Stimulated activated CD8-positive, alpha-beta memory T cell treated with anti-CD3 and anti-CD28 coated beads, Interleukin-2, amount 100 ng/mL, for 1 hour (primary cell): ENCODE measurements around the gene POR.
"Not testable (repeated sequence)": the region's sequence is repeated elsewhere in the genome, so short reads cannot be mapped to it uniquely, and the experiment has no call there.

ENCODE experiments used
- DNase-seq, 2 donors: peaks; one replicate each; pipeline ENCODE4 v3.0.0-alpha.2; 2020; ENCODE audit warnings: low read depth in 2 of 2

The POR gene

GRCh38 chr7:75914655-75915415 lies at the start of gene POR:
Gene POR, plus strand, starts transcription at chr7:75915155. Its CDS starts 38,847 bp downstream, at chr7:75954002.
- peak; percentile 94 to 97 for DNase-seq

- DNase-seq = no peak
Measured at GRCh38 chr7:75866114-75866488, 48.9 kb upstream of the POR start.

GRCh38 chr7:75866489-75867389 lies 48.2 kb upstream of the POR start:
- peak; percentile 2 to 16 for DNase-seq

GRCh38 chr7:75867390-75867717 lies 47.6 kb upstream of the POR start:
- no peak for DNase-seq

- DNase-seq = no peak
Measured at GRCh38 chr7:75868153-75868552, 46.8 kb upstream of the POR start.

- no peak for DNase-seq
Measured at GRCh38 chr7:75869776-75870379, 45.1 kb upstream of the POR start.

- DNase-seq = no peak
Measured at GRCh38 chr7:75870557-75871161, 44.3 kb upstream of the POR start.

- no peak for DNase-seq
Measured at GRCh38 chr7:75872073-75872782, 42.7 kb upstream of the POR start.

GRCh38 chr7:75874180-75874579 lies 40.8 kb upstream of the POR start:
- not testable (repeated sequence) for DNase-seq

GRCh38 chr7:75875113-75876080 lies 39.6 kb upstream of the POR start:
- no peak for DNase-seq

- no peak for DNase-seq
Measured at GRCh38 chr7:75876126-75876881, 38.7 kb upstream of the POR start.

- DNase-seq = no peak
Measured at GRCh38 chr7:75878312-75878768, 36.6 kb upstream of the POR start.

- peak; percentile 93 to 96 for DNase-seq
Measured at GRCh38 chr7:75878769-75879611, 36.0 kb upstream of the POR start, which contains the start of gene RHBDD2. Gene RHBDD2, plus strand, starts transcription at chr7:75879034. Its CDS starts 49 bp downstream, at chr7:75879083.

GRCh38 chr7:75879771-75880184 lies 35.2 kb upstream of the POR start:
- no peak for DNase-seq

GRCh38 chr7:75880242-75880641 lies 34.7 kb upstream of the POR start:
- DNase-seq = no peak

GRCh38 chr7:75881436-75882095 lies 33.4 kb upstream of the POR start:
- no peak for DNase-seq

GRCh38 chr7:75883265-75883824 lies 31.6 kb upstream of the POR start:
- not testable (repeated sequence) for DNase-seq
